PC-9 (cell line): ENCODE data around the gene MDH2. TPM values are rescaled to one million over a fixed set of nuclear protein-coding genes. Genes with fewer than 3 reads are reported as not detected.

Experiments used
- Bru-seq: library from RNA; stranded (reverse); fragments of 400-500 nt; gene quantifications from one replicate; lab custom pipeline; 2021; lab: Mats Ljungman, UMichigan
- BruChase-seq, 2 experiments: library from RNA; stranded (reverse); fragments of 400-500 nt; gene quantifications; one replicate each; lab custom pipeline; 2021; lab: Mats Ljungman, UMichigan
- BruUV-seq: library from RNA; stranded (reverse); fragments of 400-500 nt; replicated peaks from 2 replicates; lab custom pipeline; 2021; lab: Mats Ljungman, UMichigan
- CTCF ChIA-PET: fragments of 300-600 bp; sonication (Branson Sonifier 250); formaldehyde crosslinking; loops from one replicate; lab custom pipeline; 2022; ENCODE audit warnings: antibody characterized with exemption; lab: Charles Lee
- POLR2A ChIA-PET: fragments of 300-600 bp; sonication (Branson Sonifier 250); formaldehyde crosslinking; loops from one replicate; lab custom pipeline; 2022; ENCODE audit warnings: antibody characterized with exemption; ENCODE audit not compliant: unreplicated experiment; lab: Charles Lee
- DNase-seq, 2 experiments: peaks; one replicate each; pipeline versions ENCODE4 v3.0.0 to v3.0.0-alpha.2; 2015 to 2022; ENCODE audit warnings: mixed read lengths in 1 of 2
- H2AFZ ChIP-seq: fragments of 200-600 bp; sonication (generic); 2 replicates; pipeline ENCODE4 v1.8.1; 2017; ENCODE audit warnings: antibody characterized with exemption
- H3F3A ChIP-seq: fragments of 200-600 bp; sonication (generic); 2 replicates; pipeline ENCODE4 v1.8.1; 2017; ENCODE audit warnings: antibody characterized with exemption, mild to moderate bottlenecking, low read depth; ENCODE audit not compliant: insufficient read depth
- H3K27ac ChIP-seq: fragments of 200-600 bp; sonication (generic); 2 replicates; pipeline ENCODE4 v1.6.1; 2016; ENCODE audit warnings: mixed run types
- H3K27me3 ChIP-seq: fragments of 200-600 bp; sonication (generic); 2 replicates; pipeline ENCODE4 v1.6.1; 2016; ENCODE audit warnings: low read depth, mixed run types; ENCODE audit not compliant: insufficient read depth
- H3K36me3 ChIP-seq: fragments of 200-600 bp; sonication (generic); 2 replicates; pipeline ENCODE4 v1.6.1; 2016; ENCODE audit warnings: low read depth, mixed run types
- H3K4me1 ChIP-seq: fragments of 200-600 bp; sonication (generic); replicated peaks from 2 replicates; pipeline ENCODE4 v1.6.1; 2016; ENCODE audit warnings: mixed run types; ENCODE audit not compliant: insufficient read depth
- H3K4me2 ChIP-seq: fragments of 200-600 bp; sonication (generic); 2 replicates; pipeline ENCODE4 v1.6.1; 2017; ENCODE audit warnings: mixed run types
- H3K4me3 ChIP-seq: fragments of 200-600 bp; sonication (generic); 2 replicates; pipeline ENCODE4 v1.6.1; 2016; ENCODE audit warnings: mixed run types
- H3K79me2 ChIP-seq: fragments of 200-600 bp; sonication (generic); 2 replicates; pipeline ENCODE4 v1.6.1; 2017; ENCODE audit warnings: low read depth, mixed run types
- H3K9me2 ChIP-seq: fragments of 200-600 bp; sonication (generic); 2 replicates; pipeline ENCODE4 v1.8.1; 2017; ENCODE audit warnings: mild to moderate bottlenecking; ENCODE audit not compliant: insufficient read depth
- H3K9me3 ChIP-seq: fragments of 200-600 bp; sonication (generic); 2 replicates; pipeline ENCODE4 v1.8.1; 2016; ENCODE audit warnings: low read depth; ENCODE audit not compliant: insufficient read depth
- H4K20me1 ChIP-seq: fragments of 200-600 bp; sonication (generic); 2 replicates; pipeline ENCODE4 v1.8.1; 2017; ENCODE audit not compliant: insufficient read depth
- CTCF ChIP-seq: fragments of 200-600 bp; sonication (generic); conservative IDR thresholded peaks from 2 replicates; pipeline ENCODE4 v1.6.1; 2017; ENCODE audit warnings: mixed run types, antibody characterized with exemption, mild to moderate bottlenecking, moderate library complexity
- EZH2 ChIP-seq: fragments of 200-600 bp; sonication (generic); IDR thresholded peaks from 2 replicates; pipeline ENCODE4 v1.8.0; 2017; ENCODE audit warnings: antibody characterized with exemption, low read depth
- intact Hi-C: fragments of 100-400 bp; cut with micrococcal nuclease; formaldehyde crosslinking; loops from one replicate; pipeline ENCODE4 v1.10.0; 2022; ENCODE audit not compliant: unreplicated experiment
- long read RNA-seq: library from polyadenylated mRNA; stranded (forward); transcript quantifications from one replicate; pipeline ENCODE4 v2.0.0, GENCODE V29; 2022
- total RNA-seq: library from RNA; stranded (reverse); gene quantifications from 2 replicates; pipeline ENCODE4 v1.2.3, GENCODE V29; 2021

Gene MDH2
- total RNA-seq (319 and 328 TPM in 2 replicates), Bru-seq, nascent RNA (percentile 86 among the genes with signal in this experiment), BruChase-seq, experiment 1, labeled RNA remaining after a 2-hour chase (percentile 80 among the genes with signal in this experiment), BruChase-seq, experiment 2, labeled RNA remaining after a 6-hour chase (percentile 93 among the genes with signal in this experiment)
- long read RNA-seq, transcript MDH2-201 (9 exons, 2,209 nt), result major isoform, 696 of 740 reads
- long read RNA-seq, transcript MDH2-204 (8 exons, 2,020 nt), result minor isoform, 18 of 740 reads
- long read RNA-seq, partial matches to known transcripts, result 11 of 740 reads
- long read RNA-seq, other reads (novel, unspliced or antisense), result 14 of 740 reads

GRCh38 chr7:76047811-76048667, at the start of gene MDH2, which contains the start of gene STYXL1:
Gene MDH2, plus strand, starts transcription at chr7:76048106. Its CDS starts 55 bp downstream, at chr7:76048161.
Gene STYXL1, minus strand, starts transcription at chr7:76048000. Its CDS starts 17,477 bp downstream, at chr7:76030523.
- TSS peak; percentile 56 for BruUV-seq
- POLR2A ChIA-PET, result interaction anchor here (0.6 to 1.0 kb wide), 8 partner anchors 42 to 1864 kb away, joined by 3 to 8 read pairs (median 4); partner anchors contain the start of gene RHBDD2

GRCh38 chr7:76000566-76000965, 47.3 kb upstream of the MDH2 start:
- Histone ChIP-seq H3K27ac (no peak overlapping the region), H3K4me2 (no peak overlapping the region), H3K27me3 (no peaks in the 10 kb centered on the region), H3K9me3 (no peaks in the 10 kb centered on the region), H2AFZ (no peak overlapping the region), H3K9me2 (no peaks in the 10 kb centered on the region), H3K79me2 (no peaks in the 10 kb centered on the region), H3K36me3 (no peaks in the 10 kb centered on the region), H3K4me1 (no peaks in the 10 kb centered on the region), H4K20me1 (no peaks in the 10 kb centered on the region), H3K4me3 (no peak overlapping the region), H3F3A (no peaks in the 10 kb centered on the region; the same call in 1 of the 2 replicates)
- intact Hi-C loops, result no loop called here
- no TSS peak for BruUV-seq
- CTCF ChIA-PET, result no interaction called here
- no peak for DNase-seq
- POLR2A ChIA-PET, result no interaction called here
- TF ChIP-seq CTCF (no peak), EZH2 (no peak)

More at GRCh38 chr7:76047811-76048667, at the start of gene MDH2, which contains the start of gene STYXL1:
- no peaks in the 10 kb centered on the region for H3K9me2 ChIP-seq
- no peaks in the 10 kb centered on the region for H3K27me3 ChIP-seq
- H2AFZ ChIP-seq, result peak within 1 kb of the TSS; percentile 90
- peak; percentile 93 to 97 for DNase-seq
- peaks cover 15% of the 10 kb centered on the region for H3K4me1 ChIP-seq
- H4K20me1 ChIP-seq, result peaks cover 10% of the 10 kb centered on the region; the same call in 1 of the 2 replicates
- peak within 1 kb of the TSS; percentile 82 for H3K4me2 ChIP-seq
- H3K4me3 ChIP-seq, result peak within 1 kb of the TSS; percentile 89
- CTCF ChIA-PET, result interaction anchor here (0.5 to 0.7 kb wide), 4 partner anchors 28 to 208 kb away, joined by 3 to 8 read pairs (median 4); no protein-coding TSS in a partner anchor
- TF ChIP-seq CTCF (no peak), EZH2 (no peak)
- H3K27ac ChIP-seq, result peak within 1 kb of the TSS; percentile 83
- H3F3A ChIP-seq, result peaks cover 32% of the 10 kb centered on the region
- no peaks in the 10 kb centered on the region for H3K9me3 ChIP-seq
- no peaks in the 10 kb centered on the region; the same call in 1 of the 2 replicates for H3K36me3 ChIP-seq
- peaks cover 89% of the 10 kb centered on the region for H3K79me2 ChIP-seq
- intact Hi-C loops, result loop anchor here (2.0 to 5.0 kb wide), 3 partner anchors 56 to 244 kb away; partner anchors contain the start of gene TMEM120A

- POLR2A ChIA-PET, result no interaction called here
- BruUV-seq, result no TSS peak
These were observed 45.8 kb upstream of the MDH2 start for GRCh38 chr7:76002139-76002538.

More at GRCh38 chr7:76002139-76002538, 45.8 kb upstream of the MDH2 start:
- H3K27me3 ChIP-seq, result no peaks in the 10 kb centered on the region
- no peaks in the 10 kb centered on the region for H3K4me1 ChIP-seq
- H2AFZ ChIP-seq, result no peak overlapping the region
- H3K27ac ChIP-seq, result no peak overlapping the region
- no peak for TF ChIP-seq EZH2
- no peak for TF ChIP-seq CTCF
- no peaks in the 10 kb centered on the region for H3K9me2 ChIP-seq
- H3K79me2 ChIP-seq, result no peaks in the 10 kb centered on the region
- no peaks in the 10 kb centered on the region for H4K20me1 ChIP-seq
- no peaks in the 10 kb centered on the region; the same call in 1 of the 2 replicates for H3F3A ChIP-seq
- H3K4me2 ChIP-seq, result no peak overlapping the region
- no peak overlapping the region for H3K4me3 ChIP-seq
- no peaks in the 10 kb centered on the region for H3K9me3 ChIP-seq
- H3K36me3 ChIP-seq, result no peaks in the 10 kb centered on the region
- CTCF ChIA-PET, result no interaction called here
- intact Hi-C loops, result no loop called here
- DNase-seq, result no peak
